GM19238 (cell line): ENCODE data around the gene FBXO8.

Experiments used
- DNase-seq: peaks from one replicate; pipeline ENCODE4 v3.0.0; 2011; ENCODE audit warnings: low spot score; ENCODE audit not compliant: insufficient read length

Gene FBXO8

GRCh38 chr4:174210952-174211490 is 72.4 kb downstream of the FBXO8 start:
- DNase-seq: no peak

- DNase-seq: no peak
Measured at GRCh38 chr4:174210354-174210753, 73.1 kb downstream of the FBXO8 start.

GRCh38 chr4:174209341-174209740 is 74.1 kb downstream of the FBXO8 start:
- no peak for DNase-seq

- no peak for DNase-seq
Measured at GRCh38 chr4:174207367-174207766, 76.1 kb downstream of the FBXO8 start.

GRCh38 chr4:174204164-174204831 is 79.2 kb downstream of the FBXO8 start:
- DNase-seq: no peak

- DNase-seq: no peak
Measured at GRCh38 chr4:174201871-174202270, 81.6 kb downstream of the FBXO8 start.

GRCh38 chr4:174199735-174200134 is 83.7 kb downstream of the FBXO8 start:
- DNase-seq: no peak

GRCh38 chr4:174198828-174199227 is 84.6 kb downstream of the FBXO8 start:
- no peak for DNase-seq

GRCh38 chr4:174198396-174198795 is 85.1 kb downstream of the FBXO8 start:
- DNase-seq: no peak

- no peak for DNase-seq
Measured at GRCh38 chr4:174193438-174194374, 89.8 kb downstream of the FBXO8 start.

GRCh38 chr4:174192943-174193342 is 90.5 kb downstream of the FBXO8 start:
- DNase-seq: no peak

- DNase-seq: no peak
Measured at GRCh38 chr4:174190832-174191500, 92.5 kb downstream of the FBXO8 start.

GRCh38 chr4:174189392-174190015 is 94.0 kb downstream of the FBXO8 start:
- DNase-seq: no peak
